Cardiac septum (tissue), 1 donor: ENCODE results near the gene GLIPR1L2. TPM values are rescaled to one million over a fixed set of nuclear protein-coding genes. Genes with fewer than 3 reads are reported as not detected.
"Not testable (repeated sequence)": the region's sequence is repeated elsewhere in the genome, so short reads cannot be mapped to it uniquely, and the experiment has no call there.

Source experiments
- DNase-seq: peaks from one replicate; pipeline ENCODE4 v3.0.0-alpha.2; 2020; ENCODE audit warnings: low spot score
- intact Hi-C: fragments of 100-400 bp; cut with DNase I; formaldehyde crosslinking; loops from one replicate; pipeline ENCODE4 v1.14.0; 2022
- long read RNA-seq: library from polyadenylated mRNA; unstranded; transcript quantifications from one replicate; pipeline ENCODE4 v2.0.0, GENCODE V29; 2021
- total RNA-seq: library from RNA; stranded (reverse); fragmentation: NEBNext Ultra II Directional; extraction: Animal tissue kit (Norgen Biotek cat#: 25700); gene quantifications from one replicate; pipeline ENCODE4 v1.2.1, GENCODE V29; 2021
- donor health status: DM: no; HTN: no; CAD: no.

The GLIPR1L2 gene
- total RNA-seq, result 2.7 TPM
- long read RNA-seq, transcript GLIPR1L2-201 (4 exons, 1,729 nt), result major isoform, 5 of 10 reads
- long read RNA-seq, partial matches to known transcripts, result 0 of 10 reads
- long read RNA-seq, other reads (novel, unspliced or antisense), result 1 of 10 reads

- peak; percentile 97 for DNase-seq
- intact Hi-C loops, result loop anchor here (10.0 kb wide), 1 partner anchor 94 kb away; the partner anchor contains the start of gene GLIPR1
These were observed at the start of gene GLIPR1L2 for GRCh38 chr12:75390899-75391538. Gene GLIPR1L2 (plus strand): TSS chr12:75391089. CDS start chr12:75391117, 28 bp downstream.

GRCh38 chr12:75341873-75342272 lies 49.0 kb upstream of the GLIPR1L2 start:
- intact Hi-C loops, result no loop called here
- DNase-seq, result no peak

GRCh38 chr12:75345531-75345930 lies 45.4 kb upstream of the GLIPR1L2 start:
- intact Hi-C loops, result no loop called here
- DNase-seq, result no peak

- DNase-seq, intact Hi-C loops: not testable (repeated sequence)
These were observed 44.7 kb upstream of the GLIPR1L2 start for GRCh38 chr12:75346215-75346614.

- intact Hi-C loops, result no loop called here
These were observed 40.9 kb upstream of the GLIPR1L2 start for GRCh38 chr12:75349946-75350345.

GRCh38 chr12:75350413-75350812 lies 40.5 kb upstream of the GLIPR1L2 start:
- intact Hi-C loops, result no loop called here
- DNase-seq, result no peak

More at GRCh38 chr12:75349946-75350345, 40.9 kb upstream of the GLIPR1L2 start:
- DNase-seq, result no peak

- intact Hi-C loops, result no loop called here
- no peak for DNase-seq
These were observed 36.9 kb upstream of the GLIPR1L2 start for GRCh38 chr12:75354011-75354410.

- intact Hi-C loops, result no loop called here
- DNase-seq, result no peak
These were observed 30.0 kb upstream of the GLIPR1L2 start for GRCh38 chr12:75360920-75361319.

- intact Hi-C loops, result no loop called here
These were observed 29.5 kb upstream of the GLIPR1L2 start for GRCh38 chr12:75361408-75361807.

GRCh38 chr12:75364919-75365318 lies 26.0 kb upstream of the GLIPR1L2 start:
- no peak for DNase-seq
- intact Hi-C loops, result no loop called here

More at GRCh38 chr12:75361408-75361807, 29.5 kb upstream of the GLIPR1L2 start:
- DNase-seq, result no peak

GRCh38 chr12:75366629-75367028 lies 24.3 kb upstream of the GLIPR1L2 start:
- intact Hi-C loops, result no loop called here
- DNase-seq, result no peak

- no peak for DNase-seq
- intact Hi-C loops, result no loop called here
These were observed 15.9 kb upstream of the GLIPR1L2 start for GRCh38 chr12:75374971-75375370.

- no peak for DNase-seq
- intact Hi-C loops, result no loop called here
These were observed 12.5 kb upstream of the GLIPR1L2 start for GRCh38 chr12:75378354-75378753.

GRCh38 chr12:75389061-75389460 lies 1.8 kb upstream of the GLIPR1L2 start:
- no peak for DNase-seq
- intact Hi-C loops, result no loop called here

- intact Hi-C loops, result loop anchor here (10.0 kb wide), 1 partner anchor 95 kb away; the partner anchor contains the start of gene GLIPR1
- no peak for DNase-seq
These were observed 1.2 kb upstream of the GLIPR1L2 start for GRCh38 chr12:75389706-75390105.

GRCh38 chr12:75390156-75390898 lies 562 bp upstream of the GLIPR1L2 start:
- no peak for DNase-seq
- intact Hi-C loops, result loop anchor here (10.0 kb wide), 1 partner anchor 94 kb away; the partner anchor contains the start of gene GLIPR1

- no peak for DNase-seq
- intact Hi-C loops, result no loop called here
These were observed 13.3 kb downstream of the GLIPR1L2 start for GRCh38 chr12:75404231-75404630.

GRCh38 chr12:75407683-75408082 lies 16.8 kb downstream of the GLIPR1L2 start:
- intact Hi-C loops, result no loop called here

GRCh38 chr12:75409830-75410229 lies 18.9 kb downstream of the GLIPR1L2 start:
- intact Hi-C loops, result no loop called here
- DNase-seq, result no peak

More at GRCh38 chr12:75407683-75408082, 16.8 kb downstream of the GLIPR1L2 start:
- no peak for DNase-seq

- no peak for DNase-seq
- intact Hi-C loops, result no loop called here
These were observed 23.8 kb downstream of the GLIPR1L2 start for GRCh38 chr12:75414671-75415070.

GRCh38 chr12:75419841-75420240 lies 29.0 kb downstream of the GLIPR1L2 start:
- intact Hi-C loops, result no loop called here
- DNase-seq, result no peak
